DMS114 treated with DMSO at 0.1 percent for 48 hours (cell line): Measurements from ENCODE around the gene RASGRP3.

Experiments
- DNase-seq: peaks from one replicate; lab custom pipeline; 2025; ENCODE audit not compliant: unreplicated experiment; lab: John Stamatoyannopoulos, UW

RASGRP3 gene

DNA sequence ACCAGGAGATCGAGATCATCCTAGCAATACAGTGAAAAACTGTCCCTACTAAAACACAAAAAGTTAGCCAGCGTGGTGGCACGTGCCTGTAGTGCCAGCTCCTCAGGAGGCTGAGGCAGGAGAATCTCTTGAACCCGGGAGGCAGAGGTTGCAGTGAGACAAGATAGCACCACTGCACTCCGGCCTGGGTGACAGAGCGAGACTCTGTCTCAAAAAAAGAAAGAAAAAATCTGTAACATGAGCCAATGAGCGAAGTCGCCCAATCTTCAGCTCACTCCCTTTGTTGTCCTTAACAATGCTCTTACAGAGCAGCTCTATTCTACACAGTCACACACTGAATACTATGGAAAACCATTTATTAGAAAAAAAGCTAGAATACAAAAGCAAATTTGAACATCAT lies 100.6 kb downstream of the RASGRP3 start:
- DNase-seq: no peak

DNA sequence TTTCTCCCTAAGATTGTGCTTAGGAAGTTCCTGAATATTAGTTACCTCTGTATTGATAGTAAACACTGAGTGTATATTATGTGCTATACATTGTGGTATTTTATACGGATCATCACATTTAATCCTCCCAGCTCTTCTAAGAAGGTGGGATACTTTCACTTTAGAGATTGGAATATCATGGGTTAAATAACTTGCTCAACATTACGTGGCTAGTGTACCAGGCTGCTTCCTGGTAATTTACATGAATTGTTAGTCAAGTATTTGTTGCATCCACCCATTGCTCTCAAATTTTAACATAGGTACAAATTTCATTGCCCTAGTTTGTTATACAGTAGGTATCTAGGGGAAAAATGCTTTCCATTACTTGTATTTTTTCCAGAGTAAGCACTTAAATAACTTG lies 101.2 kb downstream of the RASGRP3 start:
- DNase-seq: no peak

DNA sequence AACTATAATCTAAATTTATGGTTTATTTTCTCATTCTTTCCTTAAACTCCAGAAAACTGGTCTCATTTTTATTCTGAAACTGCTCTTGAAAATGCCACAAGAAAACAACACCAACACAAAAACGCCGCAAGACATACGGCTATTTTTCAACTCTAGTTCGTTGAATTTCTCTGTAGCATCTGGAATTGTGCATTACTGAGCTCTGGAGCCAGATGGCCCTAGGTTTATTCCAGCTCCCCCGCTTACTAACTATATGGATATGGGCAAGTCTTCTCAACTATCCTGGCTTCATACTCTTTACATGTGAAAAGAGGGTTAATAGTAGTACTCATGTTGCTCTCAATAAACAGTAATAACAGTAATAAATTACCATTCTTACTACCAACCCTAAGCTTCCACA lies 102.8 kb downstream of the RASGRP3 start:
- DNase-seq: no peak

DNA sequence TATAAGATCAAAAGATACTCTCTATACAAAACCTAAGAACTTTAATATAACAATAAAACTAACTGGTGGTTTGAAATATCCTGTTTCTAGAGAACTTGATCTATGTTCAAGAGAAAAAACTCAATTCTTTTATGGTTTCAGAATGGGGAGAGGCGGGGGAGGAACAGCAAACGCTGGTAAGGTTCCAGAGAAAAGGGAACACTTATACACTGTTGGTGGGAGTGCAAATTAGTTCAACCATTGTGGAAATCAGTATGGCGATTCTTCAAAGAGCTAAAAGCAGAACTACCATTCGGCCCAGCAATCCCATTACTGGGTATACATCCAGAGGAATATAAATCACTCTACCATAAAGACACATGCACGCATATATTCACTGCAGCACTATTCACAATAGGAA lies 105.4 kb downstream of the RASGRP3 start:
- DNase-seq: no peak

DNA sequence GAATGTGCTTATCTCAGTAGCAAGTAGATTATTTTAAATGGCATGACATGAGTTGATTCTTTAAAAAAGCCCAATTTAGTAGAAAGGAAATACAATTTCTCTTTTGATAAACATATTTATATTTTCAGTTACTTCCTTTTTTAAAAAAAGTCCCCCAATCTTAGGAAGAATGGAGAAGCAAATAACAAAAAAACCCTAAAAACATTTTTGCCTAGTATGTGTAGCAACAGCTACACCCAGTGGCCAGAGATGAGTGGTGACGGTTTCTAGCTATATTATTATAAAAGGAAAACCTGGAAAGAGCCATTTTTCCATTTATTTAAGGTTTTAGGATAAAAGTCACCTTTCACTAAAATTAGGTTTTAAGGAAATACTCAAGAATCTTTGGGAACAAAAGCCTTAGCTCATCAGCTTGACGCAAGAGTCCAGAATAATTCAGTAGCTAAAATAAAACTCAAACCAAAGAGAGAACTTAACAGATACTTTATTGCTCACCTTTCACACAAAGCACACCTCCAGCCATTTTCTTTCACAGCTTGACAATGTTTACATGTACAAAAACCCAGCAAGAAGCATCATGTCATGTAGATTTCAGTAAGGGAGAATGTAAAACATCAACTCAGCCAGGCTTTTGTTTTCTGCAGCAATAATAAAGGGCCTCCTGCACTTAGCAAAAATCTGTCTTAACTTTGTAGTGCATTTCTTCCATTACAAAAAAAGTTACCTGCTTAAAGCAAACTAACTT lies 106.9 kb downstream of the RASGRP3 start:
- peak; percentile 21 for DNase-seq

DNA sequence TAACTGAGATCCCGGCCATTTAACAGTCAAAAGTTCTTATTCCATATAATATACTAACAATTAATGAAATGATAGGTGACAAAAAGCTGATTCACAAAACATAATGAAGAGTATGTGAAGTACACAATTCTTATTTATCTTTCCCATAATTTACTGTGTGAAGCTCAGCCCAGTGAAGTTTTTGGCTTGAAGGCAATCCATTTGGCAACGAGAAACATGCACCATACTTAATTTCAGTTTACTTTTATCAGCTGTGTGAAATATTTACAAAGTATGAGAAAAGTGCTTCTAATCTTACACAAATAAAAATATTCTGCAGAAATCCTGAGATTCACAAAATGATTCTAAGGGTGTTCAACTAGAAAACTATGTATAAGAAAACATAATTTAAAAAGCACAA lies 110.3 kb downstream of the RASGRP3 start:
- no peak for DNase-seq

DNA sequence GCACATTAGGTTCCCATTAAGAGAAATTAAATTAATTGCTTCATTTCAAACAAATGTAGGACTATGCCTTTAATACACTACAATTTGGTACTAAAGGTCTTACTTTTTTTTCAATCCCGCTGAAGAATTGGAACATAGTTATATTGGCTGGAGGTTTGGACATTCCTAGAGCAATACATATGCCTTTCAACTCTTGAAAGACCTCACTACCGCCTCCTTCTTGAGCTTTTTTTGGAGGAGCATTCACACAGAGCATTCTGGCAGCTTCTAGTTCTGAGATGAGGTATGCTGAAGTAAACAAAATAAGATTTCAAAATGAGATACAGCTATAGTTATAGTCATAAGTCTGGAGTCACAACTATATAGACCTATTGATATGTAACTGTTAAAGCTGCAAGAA lies 111.8 kb downstream of the RASGRP3 start:
- no peak for DNase-seq

DNA sequence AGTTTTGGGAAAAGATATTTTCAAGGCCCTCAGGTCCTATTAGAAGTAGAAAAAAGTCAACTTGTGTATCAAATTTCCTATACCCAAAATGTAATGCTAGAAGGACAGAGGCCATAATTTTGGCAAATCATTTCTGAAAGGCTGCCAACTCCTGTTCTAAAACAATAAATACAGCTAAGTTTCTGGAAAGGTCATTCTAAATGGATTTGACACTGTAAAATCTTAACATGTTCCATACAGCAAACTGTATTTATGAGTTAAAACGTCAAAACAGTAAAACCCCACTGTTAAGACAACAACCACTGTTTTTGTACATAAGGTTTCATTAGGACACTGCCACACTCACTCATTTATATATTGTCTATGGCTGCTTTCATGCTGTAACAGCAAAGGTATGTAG lies 113.0 kb downstream of the RASGRP3 start:
- no peak for DNase-seq

DNA sequence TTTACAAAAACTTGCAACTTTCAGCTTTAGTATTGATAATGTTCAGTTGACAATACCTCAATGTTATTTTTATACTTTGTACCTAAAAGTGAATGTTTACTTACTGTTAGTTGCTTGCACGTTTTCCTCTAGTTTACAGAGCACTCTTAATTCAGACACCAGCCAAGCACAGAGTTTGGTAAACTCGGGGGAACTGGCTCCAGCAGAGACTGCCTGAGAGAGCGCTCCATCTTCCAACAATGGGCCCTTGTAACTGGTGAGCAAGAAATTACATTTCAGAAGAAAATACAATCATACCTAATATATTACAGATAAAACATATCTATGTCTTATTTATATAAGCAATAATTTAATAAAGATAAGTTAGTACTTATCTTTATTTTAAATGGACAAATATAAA lies 118.9 kb downstream of the RASGRP3 start:
- DNase-seq: no peak

DNA sequence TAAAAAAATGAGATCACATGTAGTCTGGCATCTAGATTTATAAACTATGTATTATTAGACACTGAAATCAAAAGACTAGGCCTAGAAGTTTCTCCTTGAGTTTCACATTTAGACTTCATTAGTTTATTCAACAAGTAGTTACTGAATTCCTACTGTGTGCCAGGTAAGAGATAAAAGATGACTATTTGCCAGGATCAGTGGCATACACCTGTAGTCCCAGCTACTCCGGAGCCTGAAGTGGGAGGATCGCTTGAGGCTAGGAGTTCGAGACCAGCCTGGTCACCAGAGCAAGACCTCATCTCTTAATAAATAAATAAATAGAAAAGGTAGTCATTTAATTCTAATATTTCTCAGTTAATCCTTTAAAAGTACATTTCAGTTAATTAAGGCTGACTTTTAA lies 120.6 kb downstream of the RASGRP3 start:
- no peak for DNase-seq

DNA sequence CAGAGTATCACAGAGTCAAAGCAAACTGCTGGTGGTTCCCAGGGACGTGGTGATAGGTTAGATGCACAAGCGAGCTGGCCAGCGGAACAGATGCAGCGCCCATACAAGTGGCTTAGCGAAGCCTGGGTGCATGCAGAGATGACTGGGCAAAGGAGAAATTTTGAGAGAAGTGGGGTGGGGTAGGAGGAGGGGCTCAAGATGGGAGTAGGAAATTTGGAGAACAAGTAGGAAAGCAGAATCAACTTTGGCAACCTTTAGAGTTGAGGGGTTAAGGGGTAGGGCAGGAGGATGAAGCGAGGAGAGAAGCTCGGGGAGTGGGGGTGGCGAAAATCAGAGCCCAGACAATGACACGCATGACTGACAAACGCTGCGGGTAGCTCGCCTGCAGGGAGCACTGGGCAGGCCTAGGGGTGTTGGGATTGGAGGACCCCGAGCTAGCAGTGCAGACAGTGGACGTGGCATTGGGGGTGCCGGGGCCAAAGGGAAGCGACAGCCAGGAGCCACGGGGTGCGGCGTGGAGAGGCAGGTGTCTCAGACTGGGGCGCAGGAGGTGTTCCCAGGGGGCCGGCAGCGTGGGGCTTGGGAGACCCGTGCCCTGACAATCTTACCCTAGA lies 122.2 kb downstream of the RASGRP3 start:
- DNase-seq: no peak

DNA sequence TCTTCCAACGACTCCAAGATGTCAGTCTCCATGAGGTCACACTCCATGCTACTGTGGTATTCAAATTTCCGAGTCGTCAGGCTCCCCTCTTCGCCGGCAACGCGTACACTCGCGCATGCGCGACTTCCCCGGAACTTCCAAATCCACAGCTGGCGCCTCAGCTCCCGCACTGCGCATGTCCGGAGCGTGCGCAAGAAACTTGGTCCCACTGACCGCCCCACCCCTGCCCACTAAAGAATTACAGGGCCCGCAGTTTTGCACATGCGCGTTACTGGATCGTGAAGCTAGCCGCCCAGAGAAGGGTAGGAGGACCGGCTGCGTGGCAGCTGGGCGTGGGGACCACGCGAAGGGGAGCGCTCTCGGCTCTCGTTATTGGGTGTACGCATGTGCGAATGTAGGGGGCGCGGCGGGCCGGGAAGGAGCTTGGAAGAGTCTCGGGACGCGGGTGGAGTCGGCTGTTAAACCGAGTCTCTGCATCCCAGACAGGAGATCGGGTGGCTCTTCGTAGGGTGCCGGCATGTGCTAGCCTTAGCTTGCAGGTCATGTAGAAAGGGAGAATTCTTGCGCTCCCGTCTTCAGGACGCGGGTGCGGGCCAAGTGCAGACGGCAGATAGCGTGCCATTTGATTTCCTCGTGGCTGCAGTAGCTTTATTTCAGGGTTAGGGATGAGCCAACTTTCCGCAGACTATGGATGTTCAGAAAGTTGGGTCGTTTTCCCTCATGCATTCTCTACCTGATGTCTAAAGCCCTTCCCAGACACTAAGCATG lies 122.9 kb downstream of the RASGRP3 start, which contains the start of gene FAM98A:
TSS of gene FAM98A (minus strand) at position 125 of the 768 bp plus-strand sequence. CDS start at position 47, 78 bp downstream.
- peak; percentile 95 for DNase-seq

DNA sequence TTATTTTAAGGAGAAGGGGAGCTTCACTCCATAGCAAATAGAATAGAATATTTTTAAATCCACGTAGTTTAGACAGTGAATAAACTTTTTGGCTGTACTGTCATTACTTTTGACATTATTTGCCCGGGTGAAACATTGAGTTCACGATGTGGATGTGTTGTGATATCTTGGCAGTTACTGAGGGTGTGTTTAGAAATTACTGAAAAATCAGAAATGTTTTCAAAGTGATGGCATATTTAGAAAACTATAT lies 123.4 kb downstream of the RASGRP3 start:
- DNase-seq: no peak

DNA sequence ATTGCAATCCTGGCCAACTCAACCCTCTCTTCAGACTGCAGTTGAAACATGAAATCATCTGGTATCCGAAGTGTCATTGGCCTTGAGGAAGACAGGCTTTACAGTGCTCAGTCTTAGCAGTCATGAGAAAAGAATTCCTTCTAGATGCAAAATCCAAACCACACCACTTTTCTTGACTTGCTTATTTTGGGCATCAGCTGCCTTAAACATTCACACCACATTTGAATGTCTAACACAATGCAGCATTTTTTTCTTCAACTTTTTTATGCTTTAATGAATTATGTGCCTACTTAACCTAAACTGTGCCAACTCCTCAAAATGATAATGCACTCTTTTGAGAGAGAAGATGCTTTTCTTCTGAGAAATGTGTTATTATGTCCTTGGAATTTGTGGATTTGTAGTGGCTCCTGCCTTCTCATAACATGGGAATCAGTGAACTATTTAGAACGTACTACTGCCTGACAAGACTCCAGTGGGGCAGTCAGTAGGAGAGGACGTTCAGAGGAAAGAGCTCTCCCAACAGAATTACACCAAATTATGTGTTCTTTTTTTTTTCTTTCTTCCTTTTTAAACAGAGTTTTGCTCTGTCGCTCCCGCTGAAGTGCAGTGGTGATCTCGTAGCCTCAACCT lies 125.9 kb downstream of the RASGRP3 start:
- DNase-seq: no peak

DNA sequence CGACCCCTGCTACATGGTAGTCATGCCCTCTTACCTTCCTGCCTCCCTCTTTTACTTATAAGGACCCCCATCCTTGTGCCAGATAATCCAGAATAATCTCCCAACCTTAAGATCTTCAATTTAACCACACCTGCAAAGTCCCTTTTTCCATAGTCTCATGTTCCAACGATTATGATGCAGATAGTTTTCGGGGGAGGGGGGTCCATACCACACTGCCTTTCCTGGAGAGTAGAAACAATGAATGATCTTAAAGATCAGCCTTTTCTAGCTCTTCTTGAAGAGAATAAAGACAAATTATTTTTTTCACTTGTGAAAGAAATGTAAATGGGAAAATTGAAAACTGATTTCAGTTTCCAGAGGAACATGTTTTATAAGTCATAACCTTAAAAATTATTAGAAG lies 127.0 kb downstream of the RASGRP3 start:
- DNase-seq: no peak

DNA sequence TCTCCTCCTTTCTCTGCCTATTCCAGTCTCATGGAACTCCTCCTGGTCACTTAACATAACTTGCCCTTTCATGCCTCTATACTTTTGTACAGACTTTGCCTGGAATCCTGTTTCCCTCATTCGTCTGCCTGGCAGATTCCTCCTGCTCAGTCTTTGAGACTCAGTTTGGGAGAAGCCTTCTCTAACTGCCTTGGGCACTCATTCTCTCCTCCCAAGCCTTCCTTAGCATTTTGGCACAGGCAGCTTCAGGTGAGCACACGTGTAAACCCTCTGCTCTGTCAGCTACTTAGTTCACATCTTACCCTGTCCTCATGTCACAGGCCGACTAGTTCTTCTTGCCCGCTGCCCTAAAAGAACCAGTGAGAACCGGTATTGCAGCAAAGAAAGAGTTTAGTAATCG lies 128.6 kb downstream of the RASGRP3 start:
- DNase-seq: no peak

DNA sequence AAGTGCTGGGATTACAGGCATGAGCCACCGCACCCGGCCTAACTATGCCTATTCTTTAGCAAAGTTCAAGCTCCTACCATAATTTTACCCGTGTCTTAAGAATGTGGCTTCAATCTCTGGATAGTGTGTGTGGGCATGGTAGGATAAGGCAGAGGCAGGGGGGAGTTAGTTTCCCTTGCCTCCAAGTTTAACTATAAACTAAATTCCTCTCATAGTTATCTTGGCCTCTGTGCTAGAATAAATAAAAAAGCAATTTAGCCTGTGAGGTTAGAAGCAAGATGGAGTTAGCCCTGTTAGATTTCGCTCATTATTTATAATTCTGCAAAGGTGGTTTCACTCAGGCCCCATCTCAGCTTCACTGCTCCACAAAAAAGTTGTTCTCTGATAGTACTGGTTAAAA lies 129.7 kb downstream of the RASGRP3 start:
- no peak for DNase-seq

DNA sequence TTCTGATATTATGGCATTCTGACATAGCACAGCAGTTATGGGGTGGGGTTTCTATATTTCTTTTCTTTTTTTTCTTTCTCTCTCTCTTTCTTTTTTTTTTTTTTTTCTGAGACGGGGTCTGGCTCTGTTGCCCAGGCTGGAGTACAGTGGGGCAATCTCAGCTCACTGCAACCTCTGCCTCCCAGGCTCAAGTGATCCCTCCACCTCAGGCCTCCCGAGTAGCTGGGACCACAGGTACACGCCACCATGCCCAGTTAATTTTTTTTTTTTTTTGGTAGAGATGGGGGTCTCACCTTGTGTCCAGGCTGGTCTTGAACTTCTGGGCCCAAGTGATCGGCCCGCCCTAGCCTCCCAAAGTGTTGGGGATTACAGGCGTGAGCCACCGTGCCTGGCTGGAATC lies 130.2 kb downstream of the RASGRP3 start:
- DNase-seq: no peak

DNA sequence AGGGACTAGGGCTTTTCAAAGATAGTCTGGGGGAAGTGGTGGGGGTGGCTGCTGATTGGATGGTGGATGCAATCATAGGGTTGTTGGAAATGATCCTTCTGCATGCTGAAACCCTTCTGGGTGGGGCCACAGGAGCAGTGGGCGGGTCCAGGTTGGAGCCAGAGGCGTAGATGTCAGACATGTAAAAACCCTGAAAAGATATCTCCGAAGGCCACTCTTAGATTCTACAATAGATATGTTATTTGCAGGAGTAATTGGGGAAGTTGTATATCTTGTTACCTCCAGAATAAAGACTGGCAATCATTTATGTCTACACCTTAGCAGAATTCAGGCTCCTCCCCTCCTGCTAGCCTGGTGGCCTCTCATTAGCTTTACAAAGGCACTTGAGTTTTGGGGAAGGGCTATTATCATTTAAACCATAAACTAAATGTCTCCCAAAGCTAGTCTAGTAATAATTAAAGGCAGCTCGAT lies 130.8 kb downstream of the RASGRP3 start:
- DNase-seq: no peak

DNA sequence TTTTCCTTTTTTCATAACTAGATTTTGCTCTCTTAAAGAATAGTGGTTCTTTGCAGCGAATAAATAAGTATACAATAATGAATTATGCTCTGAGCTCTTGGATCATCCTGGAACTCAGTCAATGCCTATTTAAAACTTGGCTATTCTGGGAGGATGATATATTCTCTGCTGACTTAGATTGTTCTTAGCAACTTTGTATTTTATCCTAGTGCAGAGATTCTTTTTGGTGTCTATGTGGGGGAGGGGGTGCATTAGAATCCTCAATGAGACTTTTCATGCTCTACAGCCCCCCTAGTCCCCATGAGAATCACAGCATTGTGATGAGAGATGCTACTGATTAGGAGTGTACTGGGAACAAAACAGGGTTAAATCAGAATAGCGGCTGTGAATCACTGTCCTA lies 131.5 kb downstream of the RASGRP3 start:
- no peak for DNase-seq

DNA sequence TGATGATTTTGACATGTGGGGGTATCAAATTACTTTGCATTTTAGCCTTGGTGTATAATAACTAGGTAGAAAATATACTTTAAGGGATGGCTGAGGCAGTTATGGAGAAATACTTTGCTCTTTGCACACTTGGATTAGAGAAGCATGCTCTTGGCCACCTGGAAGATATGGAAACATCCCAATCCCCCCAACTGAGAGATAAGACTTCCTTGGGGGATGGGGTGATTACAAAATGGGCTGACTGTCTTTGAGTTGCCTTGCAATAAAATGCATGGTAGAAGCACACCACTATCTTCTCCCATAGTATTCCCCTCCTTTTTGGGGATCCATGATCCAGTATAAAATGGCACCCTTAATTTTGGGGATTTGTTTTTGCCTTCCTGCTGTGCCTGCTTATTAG lies 137.7 kb downstream of the RASGRP3 start:
- no peak for DNase-seq
